NCI-H2171 treated with DMSO at 0.1 percent for 48 hours (cell line): Measurements from ENCODE around the gene HIP1.
"Not testable (repeated sequence)": the region's sequence is repeated elsewhere in the genome, so short reads cannot be mapped to it uniquely, and the experiment has no call there.

Experiments used
- DNase-seq: peaks from one replicate; lab custom pipeline; 2025; lab: John Stamatoyannopoulos, UW

The HIP1 gene

GRCh38 chr7:75527224-75527722 lies 211.5 kb downstream of the HIP1 start:
- not testable (repeated sequence) for DNase-seq

GRCh38 chr7:75521727-75522126 lies 217.0 kb downstream of the HIP1 start:
- not testable (repeated sequence) for DNase-seq

GRCh38 chr7:75518842-75519241 lies 219.9 kb downstream of the HIP1 start:
- not testable (repeated sequence) for DNase-seq

GRCh38 chr7:75509033-75509432 lies 229.7 kb downstream of the HIP1 start:
- DNase-seq, result not testable (repeated sequence)

GRCh38 chr7:75492020-75492419 lies 246.7 kb downstream of the HIP1 start, which contains the start of gene SPDYE5:
Gene SPDYE5, plus strand, starts transcription at chr7:75492320. Its CDS starts 1,728 bp downstream, at chr7:75494048.
- not testable (repeated sequence) for DNase-seq

- DNase-seq, result peak; percentile 86
These were observed 252.6 kb downstream of the HIP1 start, which contains the start of gene POM121C for GRCh38 chr7:75485979-75486643. Gene POM121C, minus strand, starts transcription at chr7:75486299. Its CDS starts 44,803 bp downstream, at chr7:75441496.

- not testable (repeated sequence) for DNase-seq
These were observed 253.3 kb downstream of the HIP1 start for GRCh38 chr7:75485355-75485978.
